HEK293 (cell line): ENCODE results near the gene HHIP.

Experiments
- HOXD13 ChIP-seq: sonication (generic); formaldehyde crosslinking; IDR thresholded peaks from 2 replicates; pipeline ENCODE4 v1.8.0; 2022; ENCODE audit warnings: missing genetic modification reagents, borderline replicate concordance
- SP7 ChIP-seq: fragments of 450-650 bp; formaldehyde crosslinking; IDR thresholded peaks from 2 replicates; pipeline ENCODE4 v1.5.1; 2016; ENCODE audit warnings: missing biosample characterization, missing genetic modification characterization
- TCF7L2 ChIP-seq: IDR thresholded peaks from 2 replicates; pipeline ENCODE4 v1.6.1; 2011; ENCODE audit warnings: low read depth, mild to moderate bottlenecking, inconsistent platforms, low read length, moderate library complexity, borderline replicate concordance
- ZNF175 ChIP-seq: fragments of 450-650 bp; formaldehyde crosslinking; IDR thresholded peaks from 2 replicates; pipeline ENCODE4 v1.5.1; 2016; ENCODE audit warnings: missing biosample characterization, missing genetic modification characterization
- ZNF202 ChIP-seq: fragments of 450-650 bp; formaldehyde crosslinking; IDR thresholded peaks from 2 replicates; pipeline ENCODE4 v1.5.1; 2016; ENCODE audit warnings: missing biosample characterization, missing genetic modification characterization, borderline replicate concordance
- ZNF549 ChIP-seq: fragments of 450-650 bp; IDR thresholded peaks from 2 replicates; pipeline ENCODE4 v1.5.1; 2018; ENCODE audit warnings: missing biosample characterization, missing genetic modification characterization, mild to moderate bottlenecking, inconsistent platforms, moderate library complexity
- ZNF558 ChIP-seq: fragments of 450-650 bp; formaldehyde crosslinking; IDR thresholded peaks from 2 replicates; pipeline ENCODE4 v1.5.1; 2016; ENCODE audit warnings: missing biosample characterization, missing genetic modification characterization
- TF ChIP-seq, protein P1 (sequence below): fragments of 450-650 bp; formaldehyde crosslinking; IDR thresholded peaks from 2 replicates; pipeline ENCODE4 v1.5.1; 2016; ENCODE audit warnings: missing biosample characterization, missing genetic modification characterization
- TF ChIP-seq, protein P2 (sequence below): fragments of 450-650 bp; formaldehyde crosslinking; IDR thresholded peaks from 2 replicates; pipeline ENCODE4 v1.5.1; 2016; ENCODE audit warnings: missing biosample characterization, missing genetic modification characterization
- TF ChIP-seq, protein P3 (sequence below): fragments of 450-650 bp; formaldehyde crosslinking; IDR thresholded peaks from 2 replicates; pipeline ENCODE4 v1.5.1; 2016; ENCODE audit warnings: missing biosample characterization, missing genetic modification characterization

DNA sequence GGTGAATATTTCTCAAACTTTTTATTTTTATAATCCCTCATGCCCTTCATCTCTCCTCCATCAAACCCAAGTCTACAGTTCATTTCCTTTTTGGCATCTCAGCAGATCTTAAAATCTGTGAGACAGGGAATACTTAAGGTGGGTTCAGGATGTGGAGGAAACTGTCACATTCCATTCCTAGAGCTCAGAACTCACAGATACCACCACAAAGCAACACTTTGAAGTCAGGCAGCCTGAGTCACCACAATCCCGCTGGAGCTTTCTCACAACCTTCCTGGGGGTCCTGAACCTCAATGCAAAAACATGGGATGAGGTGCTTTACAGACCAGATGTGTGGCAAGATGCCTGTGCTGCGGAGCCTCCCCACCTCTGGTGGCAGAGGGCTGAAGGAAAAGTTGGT lies 63.2 kb downstream of the HHIP start:
- TF ChIP-seq, protein P1, sequence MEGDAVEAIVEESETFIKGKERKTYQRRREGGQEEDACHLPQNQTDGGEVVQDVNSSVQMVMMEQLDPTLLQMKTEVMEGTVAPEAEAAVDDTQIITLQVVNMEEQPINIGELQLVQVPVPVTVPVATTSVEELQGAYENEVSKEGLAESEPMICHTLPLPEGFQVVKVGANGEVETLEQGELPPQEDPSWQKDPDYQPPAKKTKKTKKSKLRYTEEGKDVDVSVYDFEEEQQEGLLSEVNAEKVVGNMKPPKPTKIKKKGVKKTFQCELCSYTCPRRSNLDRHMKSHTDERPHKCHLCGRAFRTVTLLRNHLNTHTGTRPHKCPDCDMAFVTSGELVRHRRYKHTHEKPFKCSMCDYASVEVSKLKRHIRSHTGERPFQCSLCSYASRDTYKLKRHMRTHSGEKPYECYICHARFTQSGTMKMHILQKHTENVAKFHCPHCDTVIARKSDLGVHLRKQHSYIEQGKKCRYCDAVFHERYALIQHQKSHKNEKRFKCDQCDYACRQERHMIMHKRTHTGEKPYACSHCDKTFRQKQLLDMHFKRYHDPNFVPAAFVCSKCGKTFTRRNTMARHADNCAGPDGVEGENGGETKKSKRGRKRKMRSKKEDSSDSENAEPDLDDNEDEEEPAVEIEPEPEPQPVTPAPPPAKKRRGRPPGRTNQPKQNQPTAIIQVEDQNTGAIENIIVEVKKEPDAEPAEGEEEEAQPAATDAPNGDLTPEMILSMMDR, result no peak
- no peak for TF ChIP-seq TCF7L2
- TF ChIP-seq ZNF202 (tag by site-specific recombination), result no peak
- no peak for TF ChIP-seq ZNF175
- TF ChIP-seq, protein P2, sequence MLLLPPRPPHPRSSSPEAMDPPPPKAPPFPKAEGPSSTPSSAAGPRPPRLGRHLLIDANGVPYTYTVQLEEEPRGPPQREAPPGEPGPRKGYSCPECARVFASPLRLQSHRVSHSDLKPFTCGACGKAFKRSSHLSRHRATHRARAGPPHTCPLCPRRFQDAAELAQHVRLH (tag by site-specific recombination), result no peak
- TF ChIP-seq ZNF549 (tag by site-specific recombination), result no peak
- TF ChIP-seq SP7 (tag by site-specific recombination), result no peak
- TF ChIP-seq ZNF558 (tag by site-specific recombination), result no peak
- TF ChIP-seq, protein P3, sequence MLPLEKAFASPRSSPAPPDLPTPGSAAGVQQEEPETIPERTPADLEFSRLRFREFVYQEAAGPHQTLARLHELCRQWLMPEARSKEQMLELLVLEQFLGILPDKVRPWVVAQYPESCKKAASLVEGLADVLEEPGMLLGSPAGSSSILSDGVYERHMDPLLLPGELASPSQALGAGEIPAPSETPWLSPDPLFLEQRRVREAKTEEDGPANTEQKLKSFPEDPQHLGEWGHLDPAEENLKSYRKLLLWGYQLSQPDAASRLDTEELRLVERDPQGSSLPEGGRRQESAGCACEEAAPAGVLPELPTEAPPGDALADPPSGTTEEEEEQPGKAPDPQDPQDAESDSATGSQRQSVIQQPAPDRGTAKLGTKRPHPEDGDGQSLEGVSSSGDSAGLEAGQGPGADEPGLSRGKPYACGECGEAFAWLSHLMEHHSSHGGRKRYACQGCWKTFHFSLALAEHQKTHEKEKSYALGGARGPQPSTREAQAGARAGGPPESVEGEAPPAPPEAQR (tag by site-specific recombination), result no peak
- TF ChIP-seq HOXD13 (CRISPR knock-in tag), result no peak
